Uterus (tissue), 4 donors: Measurements from ENCODE around the gene STARD8. TPM values are rescaled to one million over a fixed set of nuclear protein-coding genes. Genes with fewer than 3 reads are reported as not detected.
"Not testable (repeated sequence)": the region's sequence is repeated elsewhere in the genome, so short reads cannot be mapped to it uniquely, and the experiment has no call there.

Experiments
- DNase-seq, 2 donors: peaks; one replicate each; pipeline ENCODE4 v3.0.0-alpha.2; 2019 to 2020
- H3K27ac ChIP-seq, 2 donors: fragments of 200-600 bp; sonication (generic); 1 replicate in 1 of 2; 2 replicates in 1 of 2; pipeline ENCODE4 v1.5.1; 2016 to 2018
- H3K27me3 ChIP-seq, 2 donors: fragments of 200-600 bp; sonication (generic); one replicate each; pipeline ENCODE4 v1.5.1; 2018 to 2019; ENCODE audit warnings: control low read depth in 1 of 2
- H3K36me3 ChIP-seq, 2 donors: fragments of 200-600 bp; sonication (generic); one replicate each; pipeline ENCODE4 v1.5.1; 2019; ENCODE audit warnings: control low read depth in 1 of 2
- H3K4me1 ChIP-seq, 2 donors: fragments of 200-600 bp; sonication (generic); one replicate each; pipeline ENCODE4 v1.5.1; 2018 to 2019; ENCODE audit warnings: control low read depth in 1 of 2
- H3K4me3 ChIP-seq, 2 donors: fragments of 200-600 bp; sonication (generic); 1 replicate in 1 of 2; 2 replicates in 1 of 2; pipeline ENCODE4 v1.5.1; 2018 to 2019; ENCODE audit warnings: mild to moderate bottlenecking in 1 of 2
- H3K9me3 ChIP-seq, 2 donors: fragments of 200-600 bp; sonication (generic); one replicate each; pipeline ENCODE4 v1.5.1; 2019; ENCODE audit warnings: control low read depth in 1 of 2
- CTCF ChIP-seq, 4 experiments: fragments of 200-600 bp in 2 of 4; fragments of 450-650 bp in 2 of 4; sonication (generic) in 2 of 4; IDR thresholded peaks; one replicate each; pipeline ENCODE4 v1.5.1; 2016 to 2019; ENCODE audit warnings: antibody characterized with exemption in 4 of 4, mild to moderate bottlenecking in 2 of 4, moderate library complexity in 1 of 4
- POLR2A ChIP-seq, 2 donors: fragments of 450-650 bp; IDR thresholded peaks; one replicate each; pipeline ENCODE4 v1.6.1; 2016; ENCODE audit warnings: antibody characterized with exemption in 2 of 2, mild to moderate bottlenecking in 1 of 2, moderate library complexity in 1 of 2
- intact Hi-C: fragments of 100-400 bp; cut with DNase I; formaldehyde crosslinking; loops from one replicate; pipeline ENCODE4 v1.15.1; 2023; ENCODE audit warnings: low total_unique reads
- total RNA-seq, 4 donors: library from RNA; depleted of rRNA in 3 of 4; stranded (reverse); fragments of >200 nt in 3 of 4; gene quantifications; one replicate each; pipeline versions ENCODE4 v1.1.0 to v1.2.4, GENCODE V29; 2014 to 2023
- donor health status: DM: yes; HTN: yes; CAD: no.

Gene STARD8
- total RNA-seq = 10 to 100 TPM; 10.9 to 25.4 (median 17.2) TPM

- TF ChIP-seq CTCF (IDR thresholded peaks at IDR 0.05) = peak in 2 of 4 experiments; percentile 4
- no peak for TF ChIP-seq POLR2A (IDR thresholded peaks at IDR 0.05)
- H3K27me3 ChIP-seq = no peaks in the 10 kb centered on the region
- H3K4me3 ChIP-seq = peak within 1 kb of the TSS; percentile 16 to 30
- no peaks in the 10 kb centered on the region for H3K36me3 ChIP-seq
- no peaks in the 10 kb centered on the region for H3K9me3 ChIP-seq
- H3K27ac ChIP-seq = peak within 1 kb of the TSS; percentile 33 to 43
- DNase-seq = peak; percentile 34 to 52
- intact Hi-C loops = no loop called here
- no peaks in the 10 kb centered on the region for H3K4me1 ChIP-seq
Observed at GRCh38 chrX:68647156-68647957, at the start of gene STARD8. TSS of gene STARD8 (plus strand) at chrX:68647666. CDS start at chrX:68647883, 217 bp downstream.

- TF ChIP-seq CTCF (IDR thresholded peaks at IDR 0.05) (no peak), POLR2A (IDR thresholded peaks at IDR 0.05) (no peak)
- DNase-seq = no peak
- Histone ChIP-seq H3K36me3 (no peaks in the 10 kb centered on the region), H3K4me1 (no peaks in the 10 kb centered on the region), H3K4me3 (no peak overlapping the region), H3K27me3 (no peaks in the 10 kb centered on the region), H3K27ac (no peak overlapping the region), H3K9me3 (no peaks in the 10 kb centered on the region)
- intact Hi-C loops = no loop called here
Observed at GRCh38 chrX:68598841-68599240, 48.6 kb upstream of the STARD8 start.

- Histone ChIP-seq H3K9me3 (no peaks in the 10 kb centered on the region), H3K27ac (no peak overlapping the region), H3K36me3 (no peaks in the 10 kb centered on the region), H3K4me3 (no peak overlapping the region), H3K27me3 (no peaks in the 10 kb centered on the region), H3K4me1 (no peaks in the 10 kb centered on the region)
- TF ChIP-seq CTCF (IDR thresholded peaks at IDR 0.05) (peak; percentile 8 to 41 (median 26)), POLR2A (IDR thresholded peaks at IDR 0.05) (no peak)
- intact Hi-C loops = no loop called here
- no peak for DNase-seq
Observed at GRCh38 chrX:68599256-68600152, 48.0 kb upstream of the STARD8 start.

- H3K4me3 ChIP-seq, H3K27ac ChIP-seq, intact Hi-C loops, H3K36me3 ChIP-seq, H3K27me3 ChIP-seq, H3K9me3 ChIP-seq, H3K4me1 ChIP-seq, DNase-seq: not testable (repeated sequence)
Observed at GRCh38 chrX:68604216-68604615, 43.2 kb upstream of the STARD8 start.

GRCh38 chrX:68614733-68615132 lies 32.7 kb upstream of the STARD8 start:
- DNase-seq, H3K4me1 ChIP-seq, H3K4me3 ChIP-seq, H3K27ac ChIP-seq, H3K9me3 ChIP-seq, H3K36me3 ChIP-seq, intact Hi-C loops, H3K27me3 ChIP-seq: not testable (repeated sequence)

- intact Hi-C loops = no loop called here
- DNase-seq = no peak
- TF ChIP-seq POLR2A (IDR thresholded peaks at IDR 0.05) (no peak), CTCF (IDR thresholded peaks at IDR 0.05) (no peak)
- no peaks in the 10 kb centered on the region for H3K4me1 ChIP-seq
- no peak overlapping the region for H3K27ac ChIP-seq
- no peaks in the 10 kb centered on the region for H3K27me3 ChIP-seq
- no peak overlapping the region for H3K4me3 ChIP-seq
- H3K9me3 ChIP-seq = no peaks in the 10 kb centered on the region
- no peaks in the 10 kb centered on the region for H3K36me3 ChIP-seq
Observed at GRCh38 chrX:68627986-68628385, 19.5 kb upstream of the STARD8 start.

- H3K27ac ChIP-seq, H3K36me3 ChIP-seq, H3K4me3 ChIP-seq, H3K4me1 ChIP-seq, DNase-seq, H3K27me3 ChIP-seq, H3K9me3 ChIP-seq, intact Hi-C loops: not testable (repeated sequence)
Observed at GRCh38 chrX:68629936-68630335, 17.5 kb upstream of the STARD8 start.
